GM19395 (cell line): ENCODE results near the gene PRAMEF12.
"Not testable (repeated sequence)": the region's sequence is repeated elsewhere in the genome, so short reads cannot be mapped to it uniquely, and the experiment has no call there.

Experiments used
- ATAC-seq: cut with Tn5 transposase; IDR thresholded peaks from one replicate; pipeline ENCODE4 v1.9.1; 2021; ENCODE audit warnings: mild to moderate bottlenecking, moderate library complexity; ENCODE audit not compliant: unreplicated experiment

The PRAMEF12 gene

GRCh38 chr1:12770620-12771019 lies 2.9 kb upstream of the PRAMEF12 start:
- ATAC-seq = no peak

- no peak for ATAC-seq
These were observed 2.4 kb upstream of the PRAMEF12 start for GRCh38 chr1:12771186-12771585.

- ATAC-seq = no peak
These were observed 1.0 kb upstream of the PRAMEF12 start for GRCh38 chr1:12772520-12772919.

GRCh38 chr1:12774801-12775345 lies 1.3 kb downstream of the PRAMEF12 start:
- no peak for ATAC-seq

GRCh38 chr1:12775443-12775842 lies 1.9 kb downstream of the PRAMEF12 start:
- ATAC-seq = no peak

- no peak for ATAC-seq
These were observed 3.4 kb downstream of the PRAMEF12 start for GRCh38 chr1:12776801-12777557.

- ATAC-seq = no peak
These were observed 4.5 kb downstream of the PRAMEF12 start for GRCh38 chr1:12778061-12778460.

- no peak for ATAC-seq
These were observed 5.4 kb downstream of the PRAMEF12 start for GRCh38 chr1:12778907-12779306.

GRCh38 chr1:12781488-12781887 lies 8.0 kb downstream of the PRAMEF12 start:
- ATAC-seq = not testable (repeated sequence)

GRCh38 chr1:12783783-12784182 lies 10.2 kb downstream of the PRAMEF12 start:
- ATAC-seq = not testable (repeated sequence)

- not testable (repeated sequence) for ATAC-seq
These were observed 11.2 kb downstream of the PRAMEF12 start for GRCh38 chr1:12784729-12785128.

- not testable (repeated sequence) for ATAC-seq
These were observed 17.6 kb downstream of the PRAMEF12 start, which contains the start of gene PRAMEF1 for GRCh38 chr1:12791097-12791496. Gene PRAMEF1, plus strand, starts transcription at chr1:12791397. Its CDS starts 1,831 bp downstream, at chr1:12793228.

- no peak for ATAC-seq
These were observed 25.4 kb downstream of the PRAMEF12 start for GRCh38 chr1:12798911-12799310.

- no peak for ATAC-seq
These were observed 26.2 kb downstream of the PRAMEF12 start for GRCh38 chr1:12799730-12800129.

- no peak for ATAC-seq
These were observed 36.4 kb downstream of the PRAMEF12 start for GRCh38 chr1:12809933-12810332.

- no peak for ATAC-seq
These were observed 37.3 kb downstream of the PRAMEF12 start for GRCh38 chr1:12810691-12811408.

- ATAC-seq = no peak
These were observed 37.9 kb downstream of the PRAMEF12 start for GRCh38 chr1:12811409-12811784.

GRCh38 chr1:12819061-12819460 lies 45.5 kb downstream of the PRAMEF12 start:
- ATAC-seq = not testable (repeated sequence)
